HepG2 (cell line): ENCODE data around the gene SSBP4. TPM values are rescaled to one million over a fixed set of nuclear protein-coding genes. Genes with fewer than 3 reads are reported as not detected.

Source experiments
- AHR ChIP-seq: IDR thresholded peaks from 2 replicates; pipeline ENCODE4 v1.6.1; 2018; ENCODE audit warnings: missing genetic modification reagents, missing compliant biosample characterization
- CBX2 ChIP-seq, 2 experiments: fragments of 200-600 bp in 1 of 2; sonication (generic); formaldehyde crosslinking in 1 of 2; IDR thresholded peaks; 2 replicates each; pipeline versions ENCODE4 v1.7.0 to v1.8.1; 2018 to 2022; ENCODE audit warnings: low read depth in 2 of 2, low read length in 1 of 2, mild to moderate bottlenecking in 1 of 2, missing genetic modification reagents in 1 of 2
- CCAR2 ChIP-seq: fragments of 200-400 bp; formaldehyde crosslinking; optimal IDR thresholded peaks from 2 replicates; pipeline ENCODE3; 2018; ENCODE audit warnings: low read depth, mild to moderate bottlenecking, low read length, moderate library complexity
- CENPT ChIP-seq: sonication (generic); formaldehyde crosslinking; IDR thresholded peaks from 2 replicates; pipeline ENCODE4 v1.8.0; 2022; ENCODE audit warnings: low read depth, mild to moderate bottlenecking, moderate library complexity, missing genetic modification reagents
- GZF1 ChIP-seq: sonication (generic); formaldehyde crosslinking; IDR thresholded peaks from 2 replicates; pipeline ENCODE4 v1.5.1; 2020; ENCODE audit warnings: mild to moderate bottlenecking, missing genetic modification reagents
- HCFC1 ChIP-seq: fragments of 150-350 bp; IDR thresholded peaks from 2 replicates; pipeline ENCODE4 v1.6.1; 2014; ENCODE audit warnings: low read depth, low read length
- ISL2 ChIP-seq: sonication (generic); formaldehyde crosslinking; IDR thresholded peaks from 2 replicates; pipeline ENCODE4 v1.5.0; 2020; ENCODE audit warnings: missing genetic modification reagents
- NFRKB ChIP-seq: fragments of 450-650 bp; IDR thresholded peaks from 2 replicates; pipeline ENCODE4 v1.6.1; 2017
- NKX3-1 ChIP-seq: sonication (generic); formaldehyde crosslinking; IDR thresholded peaks from 2 replicates; pipeline ENCODE4 v1.5.0; 2020; ENCODE audit warnings: missing genetic modification reagents
- PCBP2 ChIP-seq: fragments of 200-400 bp; formaldehyde crosslinking; optimal IDR thresholded peaks from 2 replicates; pipeline ENCODE3; 2018; ENCODE audit warnings: low read length, low read depth; ENCODE audit not compliant: poor library complexity, severe bottlenecking
- PHB2 ChIP-seq: fragments of 450-650 bp; IDR thresholded peaks from 2 replicates; pipeline ENCODE4 v1.6.1; 2018; ENCODE audit not compliant: partially characterized antibody
- RBFOX2 ChIP-seq: fragments of 200-400 bp; formaldehyde crosslinking; IDR thresholded peaks from 2 replicates; pipeline ENCODE4 v1.6.1; 2017; ENCODE audit warnings: low read depth, mild to moderate bottlenecking, low read length
- SETDB1 ChIP-seq: sonication (generic); formaldehyde crosslinking; IDR thresholded peaks from 2 replicates; pipeline ENCODE4 v1.5.1; 2020; ENCODE audit warnings: missing genetic modification reagents, mild to moderate bottlenecking, borderline replicate concordance
- SNAI1 ChIP-seq: sonication (generic); formaldehyde crosslinking; IDR thresholded peaks from 2 replicates; pipeline ENCODE4 v1.5.0; 2020; ENCODE audit warnings: mild to moderate bottlenecking, missing genetic modification reagents, borderline replicate concordance
- THAP11 ChIP-seq: IDR thresholded peaks from 2 replicates; pipeline ENCODE4 v1.6.1; 2016; ENCODE audit warnings: missing biosample characterization, missing genetic modification reagents
- ZFP1 ChIP-seq: IDR thresholded peaks from 2 replicates; pipeline ENCODE4 v1.6.1; 2016
- ZFX ChIP-seq: sonication (generic); formaldehyde crosslinking; IDR thresholded peaks from 2 replicates; pipeline ENCODE4 v1.4.0; 2020; ENCODE audit warnings: mild to moderate bottlenecking, low read depth, missing genetic modification reagents, moderate library complexity
- ZNF136 ChIP-seq: sonication (generic); formaldehyde crosslinking; IDR thresholded peaks from 2 replicates; pipeline ENCODE4 v1.8.1; 2022; ENCODE audit warnings: low read depth, mild to moderate bottlenecking, moderate library complexity, missing genetic modification reagents
- ZNF274 ChIP-seq: sonication (generic); formaldehyde crosslinking; IDR thresholded peaks from 2 replicates; pipeline ENCODE4 v1.5.1; 2020; ENCODE audit warnings: mild to moderate bottlenecking, missing genetic modification reagents
- ZNF30 ChIP-seq: sonication (generic); formaldehyde crosslinking; IDR thresholded peaks from 2 replicates; pipeline ENCODE4 v1.5.0; 2020; ENCODE audit warnings: mild to moderate bottlenecking, missing genetic modification reagents
- ZNF451 ChIP-seq: sonication (generic); formaldehyde crosslinking; IDR thresholded peaks from 2 replicates; pipeline ENCODE4 v1.5.0; 2020; ENCODE audit warnings: mild to moderate bottlenecking, missing genetic modification reagents
- ZNF564 ChIP-seq: sonication (generic); formaldehyde crosslinking; IDR thresholded peaks from 2 replicates; pipeline ENCODE4 v1.8.1; 2023; ENCODE audit warnings: mild to moderate bottlenecking, missing genetic modification reagents
- ZNF703 ChIP-seq: sonication (generic); formaldehyde crosslinking; IDR thresholded peaks from 2 replicates; pipeline ENCODE4 v1.5.1; 2020; ENCODE audit warnings: missing genetic modification reagents, mild to moderate bottlenecking, moderate library complexity, borderline replicate concordance
- ZNF788 ChIP-seq: sonication (generic); formaldehyde crosslinking; IDR thresholded peaks from 2 replicates; pipeline ENCODE4 v1.5.0; 2020; ENCODE audit warnings: mild to moderate bottlenecking, missing genetic modification reagents, borderline replicate concordance
- polyA plus RNA-seq, 8 experiments: library from polyadenylated mRNA; depleted of rRNA in 3 of 8; stranded (reverse) in 7 of 8; unstranded in 1 of 8; fragments of >200 nt; fragmentation: Illumina TruSeq in 4 of 8; extraction: Trizol in 4 of 8; gene quantifications; 2 replicates each; pipeline versions ENCODE4 v1.2.1 to v1.2.3, GENCODE V29; 2011 to 2016; ENCODE audit warnings: low read depth in 4 of 8, missing spikeins in 1 of 8, mixed read lengths in 1 of 8; ENCODE audit not compliant: insufficient read depth in 1 of 8
- total RNA-seq, 5 experiments: library from RNA; depleted of rRNA; stranded (reverse); fragments of >200 nt; fragmentation: Illumina TruSeq; extraction: Trizol; gene quantifications; 2 replicates each; pipeline ENCODE4 v1.2.3, GENCODE V29; 2016; ENCODE audit warnings: low read depth in 1 of 5
- TF ChIP-seq, protein P1 (sequence below): sonication (generic); formaldehyde crosslinking; IDR thresholded peaks from 2 replicates; pipeline ENCODE4 v1.4.0; 2020; ENCODE audit warnings: mild to moderate bottlenecking, missing genetic modification reagents, borderline replicate concordance
- TF ChIP-seq, protein P2 (sequence below): sonication (generic); formaldehyde crosslinking; IDR thresholded peaks from 2 replicates; pipeline ENCODE4 v1.5.0; 2020; ENCODE audit warnings: missing genetic modification reagents
- TF ChIP-seq, protein P3 (sequence below): sonication (generic); formaldehyde crosslinking; IDR thresholded peaks from 2 replicates; pipeline ENCODE4 v1.4.0; 2020; ENCODE audit warnings: missing genetic modification reagents
- TF ChIP-seq, protein P4 (sequence below): sonication (generic); formaldehyde crosslinking; IDR thresholded peaks from 2 replicates; pipeline ENCODE4 v1.8.1; 2023; ENCODE audit warnings: mild to moderate bottlenecking, missing genetic modification reagents, borderline replicate concordance

SSBP4 gene
- total and polyA plus RNA-seq, 2 of the 13 experiments (the other 11 are each of a cell fraction or from before 2014, with no cell fraction given): 20.8 to 39.5 TPM

DNA sequence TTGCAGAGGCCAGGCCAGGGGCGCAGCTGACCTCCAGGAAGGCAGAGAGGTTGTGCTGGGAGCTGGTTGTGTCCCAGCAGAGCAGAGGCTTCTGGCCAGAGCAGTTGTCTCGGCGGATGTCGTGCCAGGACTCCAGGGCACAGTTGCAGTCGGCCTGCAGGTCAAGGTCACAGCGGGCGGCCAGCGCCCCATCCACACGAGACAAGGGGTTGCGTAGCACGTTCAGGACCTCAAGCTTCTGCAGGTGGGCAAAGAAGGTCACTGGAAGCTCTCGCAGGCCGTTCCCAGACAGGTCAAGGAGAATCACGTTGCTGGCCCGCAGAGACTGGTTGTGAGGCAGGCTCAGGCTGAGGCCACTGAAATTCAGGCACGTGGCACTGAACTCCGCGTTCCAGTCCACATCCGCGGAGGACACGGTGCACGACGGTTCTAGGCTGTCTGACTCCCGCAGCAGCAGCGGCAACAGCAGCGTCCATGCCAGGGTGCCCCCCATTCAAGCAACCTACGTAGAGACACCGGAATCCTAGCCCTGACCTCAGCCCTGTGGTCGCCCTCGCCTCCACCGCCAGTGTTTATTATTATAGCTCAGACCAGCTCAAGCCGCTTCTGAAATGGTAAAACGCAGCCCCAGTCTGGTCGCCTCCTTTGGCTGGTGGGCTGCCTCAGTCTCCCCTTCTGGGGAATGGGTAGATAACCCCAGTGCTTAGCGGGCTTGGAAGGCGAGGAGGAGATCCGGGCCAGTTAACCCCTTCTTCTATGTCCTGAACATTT, 22.5 kb upstream of the SSBP4 start (continued):
- no peak for TF ChIP-seq ZNF703 (CRISPR knock-in tag)
- no peak; the same call in 1 of the 2 replicates for TF ChIP-seq CENPT (CRISPR knock-in tag)
- no peak for TF ChIP-seq NFRKB
- TF ChIP-seq ZFP1 (CRISPR knock-in tag): no peak
- peak; percentile 58; the same call in 1 of the 2 replicates for TF ChIP-seq ZNF451 (CRISPR knock-in tag)
- TF ChIP-seq, protein P1, sequence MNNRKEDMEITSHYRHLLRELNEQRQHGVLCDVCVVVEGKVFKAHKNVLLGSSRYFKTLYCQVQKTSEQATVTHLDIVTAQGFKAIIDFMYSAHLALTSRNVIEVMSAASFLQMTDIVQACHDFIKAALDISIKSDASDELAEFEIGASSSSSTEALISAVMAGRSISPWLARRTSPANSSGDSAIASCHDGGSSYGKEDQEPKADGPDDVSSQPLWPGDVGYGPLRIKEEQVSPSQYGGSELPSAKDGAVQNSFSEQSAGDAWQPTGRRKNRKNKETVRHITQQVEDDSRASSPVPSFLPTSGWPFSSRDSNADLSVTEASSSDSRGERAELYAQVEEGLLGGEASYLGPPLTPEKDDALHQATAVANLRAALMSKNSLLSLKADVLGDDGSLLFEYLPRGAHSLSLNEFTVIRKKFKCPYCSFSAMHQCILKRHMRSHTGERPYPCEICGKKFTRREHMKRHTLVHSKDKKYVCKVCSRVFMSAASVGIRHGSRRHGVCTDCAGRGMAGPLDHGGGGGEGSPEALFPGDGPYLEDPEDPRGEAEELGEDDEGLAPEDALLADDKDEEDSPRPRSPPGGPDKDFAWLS (CRISPR knock-in tag): no peak
- TF ChIP-seq PCBP2: no peak
- TF ChIP-seq THAP11 (CRISPR knock-in tag): no peak
- TF ChIP-seq SNAI1: no peak
- peak; percentile 65 for TF ChIP-seq ZFX (CRISPR knock-in tag)
- TF ChIP-seq HCFC1: no peak
- TF ChIP-seq ZNF788 (CRISPR knock-in tag): no peak
- TF ChIP-seq, protein P2, sequence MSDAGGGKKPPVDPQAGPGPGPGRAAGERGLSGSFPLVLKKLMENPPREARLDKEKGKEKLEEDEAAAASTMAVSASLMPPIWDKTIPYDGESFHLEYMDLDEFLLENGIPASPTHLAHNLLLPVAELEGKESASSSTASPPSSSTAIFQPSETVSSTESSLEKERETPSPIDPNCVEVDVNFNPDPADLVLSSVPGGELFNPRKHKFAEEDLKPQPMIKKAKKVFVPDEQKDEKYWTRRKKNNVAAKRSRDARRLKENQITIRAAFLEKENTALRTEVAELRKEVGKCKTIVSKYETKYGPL: no peak
- TF ChIP-seq SETDB1 (CRISPR knock-in tag): no peak
- TF ChIP-seq RBFOX2: no peak
- TF ChIP-seq AHR (CRISPR knock-in tag): peak; percentile 63; the same call in 1 of the 2 replicates
- TF ChIP-seq GZF1: no peak
- no peak; the same call in 1 of the 2 replicates for TF ChIP-seq ZNF274 (CRISPR knock-in tag)
- no peak for TF ChIP-seq CCAR2
- no peak for TF ChIP-seq ZNF30 (CRISPR knock-in tag)
- TF ChIP-seq PHB2: no peak
- TF ChIP-seq ZNF136: no peak
- TF ChIP-seq, protein P3, sequence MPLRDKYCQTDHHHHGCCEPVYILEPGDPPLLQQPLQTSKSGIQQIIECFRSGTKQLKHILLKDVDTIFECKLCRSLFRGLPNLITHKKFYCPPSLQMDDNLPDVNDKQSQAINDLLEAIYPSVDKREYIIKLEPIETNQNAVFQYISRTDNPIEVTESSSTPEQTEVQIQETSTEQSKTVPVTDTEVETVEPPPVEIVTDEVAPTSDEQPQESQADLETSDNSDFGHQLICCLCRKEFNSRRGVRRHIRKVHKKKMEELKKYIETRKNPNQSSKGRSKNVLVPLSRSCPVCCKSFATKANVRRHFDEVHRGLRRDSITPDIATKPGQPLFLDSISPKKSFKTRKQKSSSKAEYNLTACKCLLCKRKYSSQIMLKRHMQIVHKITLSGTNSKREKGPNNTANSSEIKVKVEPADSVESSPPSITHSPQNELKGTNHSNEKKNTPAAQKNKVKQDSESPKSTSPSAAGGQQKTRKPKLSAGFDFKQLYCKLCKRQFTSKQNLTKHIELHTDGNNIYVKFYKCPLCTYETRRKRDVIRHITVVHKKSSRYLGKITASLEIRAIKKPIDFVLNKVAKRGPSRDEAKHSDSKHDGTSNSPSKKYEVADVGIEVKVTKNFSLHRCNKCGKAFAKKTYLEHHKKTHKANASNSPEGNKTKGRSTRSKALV (CRISPR knock-in tag): no peak
- TF ChIP-seq NKX3-1 (CRISPR knock-in tag): no peak
- no peak for TF ChIP-seq ISL2 (CRISPR knock-in tag)
- TF ChIP-seq, protein P4, sequence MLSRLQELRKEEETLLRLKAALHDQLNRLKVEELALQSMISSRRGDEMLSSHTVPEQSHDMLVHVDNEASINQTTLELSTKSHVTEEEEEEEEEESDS (CRISPR knock-in tag): no peak
- 0 out of 2 replicates have a peak, but pooled peaks have one; percentile 41 for TF ChIP-seq ZNF564 (CRISPR knock-in tag)
- TF ChIP-seq CBX2 (IDR thresholded peaks at IDR 0.05; ENCODE audit: low read depth, low read length): no peak
- TF ChIP-seq CBX2 (CRISPR knock-in tag; IDR thresholded peaks at IDR 0.05; ENCODE audit: low read depth): no peak
